Measurements from ENCODE around the gene TNNT3.

The TNNT3 gene

DNA sequence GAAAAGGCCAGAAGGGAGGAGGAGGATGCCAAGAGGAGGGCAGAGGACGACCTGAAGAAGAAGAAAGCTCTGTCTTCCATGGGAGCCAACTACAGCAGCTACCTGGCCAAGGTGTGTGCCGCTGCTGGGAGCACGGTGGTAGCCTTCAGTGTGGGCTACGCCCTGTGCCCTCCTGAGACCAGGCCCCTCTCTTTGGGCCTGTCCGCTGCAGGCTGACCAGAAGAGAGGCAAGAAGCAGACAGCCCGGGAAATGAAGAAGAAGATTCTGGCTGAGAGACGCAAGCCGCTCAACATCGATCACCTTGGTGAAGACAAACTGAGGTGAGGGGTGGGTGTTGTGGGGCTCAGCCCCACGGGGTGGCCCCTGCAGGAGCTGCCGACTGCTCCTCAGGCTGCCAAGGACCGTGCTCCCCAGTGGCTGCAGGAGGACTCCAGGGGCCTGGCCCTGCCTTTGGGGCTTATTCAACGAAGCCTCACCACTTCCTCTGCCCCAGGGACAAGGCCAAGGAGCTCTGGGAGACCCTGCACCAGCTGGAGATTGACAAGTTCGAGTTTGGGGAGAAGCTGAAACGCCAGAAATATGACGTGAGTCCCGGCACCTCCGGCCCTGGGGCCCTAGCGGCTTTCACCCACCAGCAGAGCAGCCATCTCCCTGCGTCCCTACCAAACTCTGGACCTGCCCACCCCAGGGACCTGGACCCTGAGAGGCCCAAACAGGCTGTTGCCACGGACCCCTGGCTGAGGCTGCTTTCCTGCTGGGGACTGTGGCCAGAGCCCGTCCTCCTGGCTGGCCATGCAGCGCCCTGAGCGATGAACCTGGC is 15.0 kb downstream of the TNNT3 start:
- H3K27ac ChIP-seq: no peak overlapping the region
- ChIA-PET CTCF (interaction anchor here (0.7 to 1.4 kb wide), 3 partner anchors 15 to 233 kb away, joined by 3 to 4 read pairs (median 4); partner anchors contain the start of gene TNNT3), POLR2A (ENCODE audit: low non-redundant PET) (interaction anchor here (0.5 kb wide), 1 partner anchor 38 kb away, joined by 3 read pairs; no protein-coding TSS in a partner anchor)
- DNase-seq (ENCODE audit: low spot score): no peak
- TF ChIP-seq, protein P1, sequence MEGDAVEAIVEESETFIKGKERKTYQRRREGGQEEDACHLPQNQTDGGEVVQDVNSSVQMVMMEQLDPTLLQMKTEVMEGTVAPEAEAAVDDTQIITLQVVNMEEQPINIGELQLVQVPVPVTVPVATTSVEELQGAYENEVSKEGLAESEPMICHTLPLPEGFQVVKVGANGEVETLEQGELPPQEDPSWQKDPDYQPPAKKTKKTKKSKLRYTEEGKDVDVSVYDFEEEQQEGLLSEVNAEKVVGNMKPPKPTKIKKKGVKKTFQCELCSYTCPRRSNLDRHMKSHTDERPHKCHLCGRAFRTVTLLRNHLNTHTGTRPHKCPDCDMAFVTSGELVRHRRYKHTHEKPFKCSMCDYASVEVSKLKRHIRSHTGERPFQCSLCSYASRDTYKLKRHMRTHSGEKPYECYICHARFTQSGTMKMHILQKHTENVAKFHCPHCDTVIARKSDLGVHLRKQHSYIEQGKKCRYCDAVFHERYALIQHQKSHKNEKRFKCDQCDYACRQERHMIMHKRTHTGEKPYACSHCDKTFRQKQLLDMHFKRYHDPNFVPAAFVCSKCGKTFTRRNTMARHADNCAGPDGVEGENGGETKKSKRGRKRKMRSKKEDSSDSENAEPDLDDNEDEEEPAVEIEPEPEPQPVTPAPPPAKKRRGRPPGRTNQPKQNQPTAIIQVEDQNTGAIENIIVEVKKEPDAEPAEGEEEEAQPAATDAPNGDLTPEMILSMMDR (conservative IDR thresholded peaks at IDR 0.05; ENCODE audit: low read depth): no peak

DNA sequence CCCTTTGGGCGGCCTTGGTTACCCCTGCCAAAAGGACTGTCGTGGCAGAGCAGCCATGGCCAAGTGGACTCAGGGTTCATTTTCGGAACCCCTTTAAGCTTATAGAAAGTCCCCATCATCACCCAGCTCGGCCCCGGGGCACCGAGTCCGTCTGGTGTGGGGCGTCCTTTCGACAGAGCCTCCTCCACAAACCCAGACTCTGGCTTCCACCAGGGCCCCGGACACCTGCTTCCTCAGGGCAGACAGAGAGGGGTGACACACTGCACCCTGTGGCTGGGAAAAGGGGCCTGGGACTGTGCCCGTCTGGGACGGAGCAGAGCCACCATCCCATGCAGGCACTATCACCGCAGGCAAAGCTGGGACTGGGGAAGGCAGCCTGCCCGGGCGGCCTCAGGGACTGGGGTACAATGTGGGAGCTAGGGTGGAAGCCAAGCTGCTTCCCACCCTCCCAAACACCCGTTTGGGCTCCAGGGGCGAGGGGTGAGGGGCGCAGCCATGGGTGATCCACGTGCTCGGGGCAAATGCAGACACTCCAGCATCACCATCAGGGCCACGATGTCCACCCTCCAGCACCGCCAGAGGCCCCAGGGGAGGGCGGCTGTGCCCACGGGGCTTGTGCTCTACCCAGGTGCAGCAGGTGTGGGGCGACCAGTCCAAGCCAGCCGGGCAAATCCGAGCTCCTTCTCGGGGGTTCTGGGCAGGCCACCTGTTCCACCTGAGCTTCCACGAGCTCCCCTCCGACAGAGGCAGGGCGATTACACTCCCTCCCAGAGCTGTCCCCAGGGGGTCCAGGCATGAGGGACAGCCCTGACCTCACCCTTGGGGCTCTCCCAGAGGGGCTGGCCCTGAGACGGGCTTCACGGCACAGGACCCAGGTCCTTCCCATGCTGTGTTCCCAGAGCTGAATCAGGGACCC is 15.9 kb downstream of the TNNT3 start:
- TF ChIP-seq, protein P1 (conservative IDR thresholded peaks at IDR 0.05; ENCODE audit: low read depth): no peak
- ChIA-PET CTCF (interaction anchor here (0.5 to 1.4 kb wide), 4 partner anchors 16 to 296 kb away, joined by 3 to 4 read pairs (median 4); partner anchors contain the start of gene TNNT3), POLR2A (ENCODE audit: low non-redundant PET) (no interaction called here)
- no peak for DNase-seq (ENCODE audit: low spot score)
- H3K27ac ChIP-seq: no peak overlapping the region

DNA sequence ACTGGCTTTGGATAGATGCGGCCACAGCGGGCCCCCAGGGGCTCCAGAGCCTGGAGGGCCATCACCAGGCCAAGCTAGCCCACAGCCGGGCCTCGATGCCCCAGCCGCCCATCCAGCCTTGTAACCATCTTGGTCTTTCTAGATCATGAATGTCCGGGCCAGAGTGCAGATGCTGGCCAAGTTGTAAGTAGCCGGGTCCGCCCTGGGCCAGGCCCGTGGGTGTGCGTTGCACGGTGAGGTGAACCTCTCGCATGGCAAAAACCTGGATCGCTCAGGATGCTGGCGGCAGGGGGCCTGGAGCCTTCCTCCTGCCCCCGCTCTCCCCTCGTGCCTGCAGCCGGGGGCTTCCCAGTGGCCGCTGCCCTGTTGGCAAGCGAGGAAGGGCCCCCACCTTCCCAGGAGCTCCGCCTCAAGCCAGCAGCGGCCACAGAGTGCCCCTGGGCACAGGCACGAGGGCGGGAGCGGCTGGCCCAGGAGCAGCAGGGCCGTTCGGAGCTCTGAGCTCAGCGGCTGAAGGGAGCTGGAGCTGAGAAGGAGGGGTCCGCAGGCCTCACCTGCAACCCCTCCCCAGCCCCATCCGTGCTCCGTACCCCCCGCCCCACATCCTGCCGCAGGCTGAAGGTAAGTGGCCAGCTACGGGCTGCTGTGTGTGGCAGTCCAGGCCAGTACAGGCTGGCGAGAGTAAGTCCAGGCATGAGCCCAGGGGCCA is 16.7 kb downstream of the TNNT3 start:
- TF ChIP-seq, protein P1 (conservative IDR thresholded peaks at IDR 0.05; ENCODE audit: low read depth): no peak
- H3K27ac ChIP-seq: no peak overlapping the region
- ChIA-PET POLR2A (ENCODE audit: low non-redundant PET) (no interaction called here), CTCF (interaction anchor here (0.6 kb wide), 2 partner anchors 19 to 732 kb away, joined by 3 to 4 read pairs; no protein-coding TSS in a partner anchor)
- DNase-seq (ENCODE audit: low spot score): no peak

DNA sequence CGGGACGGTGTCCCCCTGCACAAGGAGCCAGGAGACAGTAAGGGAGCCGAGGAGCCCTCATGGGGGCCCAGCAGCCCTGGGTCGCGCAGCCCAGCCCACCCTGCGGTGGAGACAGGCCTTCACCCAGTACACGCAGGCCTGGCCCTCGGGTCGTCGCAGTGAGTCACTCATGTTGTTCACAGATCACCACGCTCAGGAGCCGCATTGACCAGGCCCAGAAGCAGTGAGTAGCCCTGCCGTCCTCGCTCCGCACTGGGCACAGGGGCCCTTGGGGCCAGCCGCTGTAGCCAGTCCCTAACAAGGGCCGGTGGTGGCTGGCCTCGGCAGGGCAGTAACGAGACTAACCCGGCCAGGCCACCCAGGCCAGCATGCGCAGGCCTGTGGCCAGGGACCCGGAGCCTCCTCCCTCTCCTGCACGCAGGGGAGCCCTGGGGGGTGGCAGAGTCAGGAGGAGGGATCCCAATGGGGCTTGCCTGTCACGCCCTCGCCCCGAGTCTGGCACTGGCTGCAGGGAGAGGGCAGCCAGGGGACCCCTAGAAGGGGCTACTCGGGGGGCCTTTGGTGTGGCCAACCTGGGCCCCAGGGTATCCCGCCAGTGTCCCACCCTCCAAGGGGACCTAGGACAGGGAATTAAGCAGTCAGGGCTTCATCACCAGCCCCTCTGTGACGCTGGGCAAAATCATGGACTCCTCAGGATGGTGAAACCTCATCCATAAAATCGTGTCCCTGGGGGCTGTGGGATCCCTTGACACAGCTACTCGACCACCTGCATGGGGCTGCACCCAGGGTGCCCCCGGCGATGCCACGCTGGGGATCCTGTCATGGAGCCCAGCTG is 17.5 kb downstream of the TNNT3 start:
- CTCF ChIA-PET: interaction anchor here (0.5 to 0.6 kb wide), 2 partner anchors 24 to 733 kb away, joined by 3 to 4 read pairs; no protein-coding TSS in a partner anchor
- DNase-seq (ENCODE audit: low spot score): no peak
- TF ChIP-seq, protein P1 (conservative IDR thresholded peaks at IDR 0.05; ENCODE audit: low read depth): no peak
- POLR2A ChIA-PET (ENCODE audit: low non-redundant PET): no interaction called here
- no peak overlapping the region for H3K27ac ChIP-seq

DNA sequence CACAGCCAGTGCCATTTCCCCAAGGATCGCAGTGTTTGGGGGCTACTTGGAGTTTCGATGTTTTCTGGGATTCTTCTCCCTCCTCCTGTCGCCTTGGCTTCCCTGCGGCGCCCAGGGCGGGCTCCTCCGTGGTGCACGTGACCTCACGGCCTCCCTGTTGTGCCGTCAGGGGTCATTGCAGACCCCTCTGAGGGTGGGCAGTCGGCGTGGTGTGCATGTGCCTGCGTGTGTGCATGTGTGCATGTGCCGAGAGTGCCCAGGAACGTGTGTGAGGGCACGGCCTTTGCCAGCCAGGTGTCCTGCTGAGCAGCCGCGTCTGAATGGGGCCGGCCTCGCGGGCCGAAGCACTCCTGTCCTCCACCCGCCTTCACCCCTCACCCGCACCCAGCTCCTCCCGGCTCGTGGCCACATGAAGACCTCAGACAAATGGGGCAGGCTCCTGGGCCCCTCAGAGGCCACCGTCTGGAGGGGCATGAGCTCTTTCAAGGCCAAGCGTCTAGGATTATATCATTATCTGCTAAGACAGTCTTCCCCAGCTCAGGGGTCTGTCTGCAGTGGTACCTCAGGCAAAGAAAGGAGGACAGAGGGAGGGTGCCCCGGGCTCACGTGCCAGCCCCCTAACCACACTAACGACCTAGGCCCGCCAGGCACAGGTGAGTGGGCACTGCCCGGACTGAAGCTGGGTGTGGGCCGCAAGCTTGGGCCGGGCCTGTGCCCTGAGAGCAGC is 18.3 kb downstream of the TNNT3 start:
- DNase-seq (ENCODE audit: low spot score): no peak
- ChIA-PET CTCF (interaction anchor here (0.9 kb wide), 1 partner anchor 244 kb away, joined by 3 read pairs; no protein-coding TSS in a partner anchor), POLR2A (ENCODE audit: low non-redundant PET) (no interaction called here)
- TF ChIP-seq, protein P1 (conservative IDR thresholded peaks at IDR 0.05; ENCODE audit: low read depth): no peak
- no peak overlapping the region for H3K27ac ChIP-seq
